Spleen (tissue), 7 donors: ENCODE measurements around the gene UST.

ENCODE experiments used
- CTCF ChIP-seq, 11 experiments: fragments of 200-600 bp in 7 of 11; fragments of 450-650 bp in 4 of 11; sonication (generic) in 4 of 11; IDR thresholded peaks in 8 of 11; conservative IDR thresholded peaks in 3 of 11; 1 replicate in 7 of 11; 2 replicates in 4 of 11; pipeline versions ENCODE4 v1.4.0 to v1.8.0; 2016 to 2021; ENCODE audit warnings: antibody characterized with exemption in 11 of 11, inconsistent platforms in 4 of 11, mild to moderate bottlenecking in 1 of 11
- POLR2A ChIP-seq, 3 donors: fragments of 450-650 bp; IDR thresholded peaks; one replicate each; pipeline ENCODE4 v1.5.1; 2017; ENCODE audit warnings: antibody characterized with exemption in 3 of 3, mild to moderate bottlenecking in 1 of 3
- donor health status: DM: no; HTN: no; CAD: no; lungs with moderate emphysema.
- donor health status: DM: no; HTN: no; CAD: no.
- donor health status: DM: no; HTN: no; CAD: no.

DNA sequence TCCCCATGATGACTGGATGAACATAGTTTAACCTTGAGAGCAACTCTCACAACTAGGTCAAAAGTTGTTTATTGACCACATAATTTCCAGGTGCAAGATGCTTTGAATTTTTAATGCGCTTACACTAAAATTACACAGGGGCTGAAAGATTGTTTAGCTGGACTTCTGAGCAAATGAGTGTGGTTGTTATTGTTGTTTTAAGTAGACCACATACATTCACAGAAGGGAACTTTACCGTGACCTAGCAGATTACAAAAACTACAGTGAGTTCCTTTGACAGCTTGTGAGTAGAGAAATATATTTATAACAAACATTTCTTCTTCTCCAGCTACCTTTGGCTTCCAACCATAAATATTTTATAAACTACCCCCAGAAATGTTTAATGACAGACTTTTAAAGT is 178.9 kb downstream of the UST start:
- no peak for TF ChIP-seq CTCF (IDR thresholded peaks at IDR 0.05 in 8 of 11, conservative IDR thresholded peaks at IDR 0.05 in 3 of 11)
- no peak for TF ChIP-seq POLR2A (IDR thresholded peaks at IDR 0.05)
